SK-N-MC (cell line): ENCODE results near the gene ERH.

Experiments
- EZH2 ChIP-seq: fragments of 200-600 bp; sonication (generic); IDR thresholded peaks from one replicate; pipeline ENCODE4 v1.6.1; 2017; ENCODE audit warnings: antibody characterized with exemption
- FOXP2 ChIP-seq: optimal IDR thresholded peaks from 2 replicates; pipeline ENCODE3; 2011; ENCODE audit warnings: mild to moderate bottlenecking, moderate library complexity; ENCODE audit not compliant: insufficient read depth; ENCODE audit errors: extremely low read length, control extremely low read depth
- POLR2AphosphoS5 ChIP-seq: IDR thresholded peaks from 2 replicates; pipeline ENCODE4 v1.6.1; 2012; ENCODE audit warnings: mild to moderate bottlenecking, low read depth, low read length, borderline replicate concordance

GRCh38 chr14:69372146-69372545, 26.0 kb downstream of the ERH start:
- TF ChIP-seq POLR2AphosphoS5 = no peak
- no peak for TF ChIP-seq EZH2
- TF ChIP-seq FOXP2 = no peak
